ENCODE data around the gene ABCC9. TPM values are rescaled to one million over a fixed set of nuclear protein-coding genes. Genes with fewer than 3 reads are reported as not detected.

Gene ABCC9
- total RNA-seq, 1 donor: under 0.01 TPM

DNA sequence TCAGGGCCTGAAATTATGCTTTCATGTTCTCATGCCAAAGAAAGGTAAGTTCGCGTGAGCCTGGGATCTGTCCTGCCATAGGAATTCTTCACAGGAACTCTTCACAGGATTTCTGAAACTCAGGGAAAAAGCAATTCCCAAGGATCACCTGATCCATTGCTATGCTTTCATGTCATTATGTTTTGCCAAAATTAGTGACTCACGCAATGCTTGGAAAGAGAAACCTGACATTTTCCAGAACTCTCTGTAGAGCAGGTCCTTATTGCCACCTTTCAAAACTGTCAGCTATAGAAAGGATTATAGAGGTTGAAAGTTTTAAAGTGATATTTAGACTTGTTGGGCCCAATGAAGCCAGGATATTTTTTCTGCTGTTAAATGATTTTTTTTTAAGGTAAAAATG, 160.4 kb downstream of the ABCC9 start:
- no peak for DNase-seq (ENCODE audit: low read depth in 2 of 3, low spot score in 2 of 3)

DNA sequence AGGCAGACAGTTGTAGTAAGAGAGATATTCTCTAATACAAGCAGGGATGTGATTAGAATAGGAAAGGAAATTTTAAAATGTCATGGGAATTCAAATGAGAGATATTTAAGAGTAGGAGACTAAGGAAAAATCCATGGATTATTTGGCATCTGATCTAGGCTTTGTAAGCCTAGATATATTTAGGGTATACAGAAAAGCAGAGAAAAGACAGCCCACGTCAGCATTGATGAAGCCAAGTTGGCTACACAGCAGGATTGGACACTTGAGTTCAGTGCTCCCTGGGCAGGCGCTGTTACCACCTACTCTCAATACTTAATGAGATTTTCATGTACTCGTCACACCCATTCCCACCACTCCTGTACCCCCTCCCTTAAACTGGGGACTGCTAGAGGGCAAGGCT, 165.1 kb downstream of the ABCC9 start:
- no peak for DNase-seq (ENCODE audit: low read depth in 2 of 3, low spot score in 2 of 3)

DNA sequence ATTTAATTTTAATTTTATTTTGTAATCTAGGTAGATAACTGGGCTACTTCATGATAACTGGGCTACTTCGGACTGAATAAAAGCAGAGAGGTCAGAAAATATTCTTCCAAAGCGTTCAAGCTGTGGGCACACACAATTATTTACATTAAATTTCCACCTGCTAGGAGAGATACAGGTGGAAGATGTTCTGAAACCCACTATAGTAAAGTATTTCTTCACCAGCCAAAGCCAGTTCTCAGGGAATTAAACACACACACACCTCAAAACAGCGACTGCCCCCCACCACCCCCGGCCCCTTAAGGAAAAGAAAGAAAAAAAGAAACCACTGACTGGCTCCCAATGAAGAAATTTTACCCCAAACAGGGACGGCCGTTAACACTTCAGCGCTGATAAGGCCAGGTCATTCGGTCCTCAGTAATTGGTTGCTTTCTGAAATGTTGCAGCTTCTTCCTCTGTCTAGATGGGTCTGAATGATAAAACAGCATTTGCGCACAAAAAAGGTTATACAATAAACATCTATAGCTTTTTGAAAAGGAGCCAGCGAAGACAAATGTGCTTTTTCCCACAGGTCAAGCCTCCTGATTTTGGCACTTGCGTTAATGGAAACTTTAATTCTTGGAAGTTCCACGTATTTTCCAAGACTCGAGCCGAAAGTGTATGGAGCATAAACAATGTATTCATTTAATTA, 165.9 kb downstream of the ABCC9 start:
- peak in 2 of 3 donors; percentile 4 to 7 for DNase-seq (ENCODE audit: low read depth in 2 of 3, low spot score in 2 of 3)

DNA sequence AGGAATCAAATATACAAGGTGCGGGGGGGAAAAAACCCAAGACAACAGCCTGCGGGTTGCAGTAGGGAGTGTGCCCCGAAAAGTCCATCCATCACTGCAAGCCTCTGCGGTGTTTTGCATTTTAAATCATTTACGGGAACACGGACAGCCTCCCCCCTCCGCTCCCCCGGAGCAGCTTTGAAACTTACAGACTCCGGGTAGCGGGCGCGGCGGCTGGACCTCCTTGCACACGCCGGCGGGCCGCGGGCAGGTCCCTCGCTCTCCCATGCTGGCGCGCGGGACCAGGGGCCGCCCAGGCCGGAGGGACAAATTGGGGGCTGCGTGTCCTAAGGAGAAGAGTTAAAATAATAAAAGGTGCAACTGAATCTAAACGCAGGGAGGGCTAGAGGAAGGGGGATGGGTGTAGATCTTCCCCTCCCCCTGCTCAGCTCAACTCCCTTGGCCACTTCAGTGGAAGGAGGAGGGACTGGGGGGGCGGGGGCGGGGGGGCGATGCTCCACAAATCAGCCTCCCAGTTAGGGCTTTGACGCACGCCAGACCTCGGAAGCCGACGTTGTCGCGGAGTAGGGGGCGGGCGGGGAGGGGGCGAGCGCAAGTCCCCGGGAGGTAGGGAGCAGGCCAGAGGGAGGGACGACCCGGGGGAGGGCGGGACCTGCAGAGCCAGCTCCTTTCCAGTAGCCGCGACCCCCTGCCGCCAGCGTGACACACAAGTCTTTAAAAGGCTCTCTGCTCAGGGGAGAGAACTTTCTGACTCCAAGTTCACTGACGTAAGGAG, 166.7 kb downstream of the ABCC9 start, which contains the start of gene KCNJ8:
Gene KCNJ8 (minus strand): TSS at position 349 of the 775 bp plus-strand sequence. CDS start 1,090 bp downstream, outside the sequence.
- peak in 2 of 3 donors; percentile 65 to 71 for DNase-seq (ENCODE audit: low read depth in 2 of 3, low spot score in 2 of 3)

DNA sequence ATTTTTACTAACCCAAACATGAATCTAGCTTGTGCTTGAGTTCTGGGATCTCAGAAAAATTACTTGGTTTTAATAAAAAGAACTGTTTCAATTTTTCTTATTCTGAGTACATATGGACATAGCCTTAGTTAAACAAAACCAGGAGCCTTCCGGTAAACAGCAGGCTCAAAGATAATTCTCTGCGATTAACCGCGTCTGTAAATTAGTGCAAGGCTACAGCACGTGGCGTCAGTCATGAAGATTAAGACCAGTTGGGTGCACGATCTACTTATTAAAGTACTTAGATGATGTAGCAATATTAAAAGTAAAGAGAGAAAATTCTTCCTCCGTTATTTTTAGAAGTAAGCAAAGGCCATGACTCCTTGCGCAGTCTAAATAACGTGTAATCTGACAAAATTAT, 167.4 kb downstream of the ABCC9 start:
- peak in 2 of 3 donors; percentile 5 to 7 for DNase-seq (ENCODE audit: low read depth in 2 of 3, low spot score in 2 of 3)

DNA sequence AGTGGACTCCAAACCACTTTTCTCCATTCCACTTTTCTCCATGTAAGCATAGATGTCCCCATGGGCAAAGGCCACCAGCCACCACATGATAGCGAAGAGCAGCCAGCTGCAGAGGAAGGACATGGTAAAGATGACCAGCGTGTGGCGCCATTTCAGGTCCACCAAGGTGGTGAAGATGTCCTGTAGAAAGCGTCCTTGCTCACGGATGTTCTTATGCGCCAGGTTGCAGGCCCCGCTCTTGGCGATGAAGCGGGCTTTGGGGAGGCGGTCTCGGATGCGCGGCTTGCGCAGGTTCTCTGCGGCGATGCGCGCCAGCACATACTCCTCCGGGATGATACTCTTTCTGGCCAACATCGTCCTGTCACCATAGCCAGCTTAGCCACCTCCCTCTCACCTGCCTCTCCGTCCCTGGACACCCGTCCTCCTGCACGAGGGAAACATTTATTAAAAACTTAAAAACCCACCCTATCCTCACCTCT, 167.9 kb downstream of the ABCC9 start:
- peak in 2 of 3 donors; percentile 15 to 23 for DNase-seq (ENCODE audit: low read depth in 2 of 3, low spot score in 2 of 3)

DNA sequence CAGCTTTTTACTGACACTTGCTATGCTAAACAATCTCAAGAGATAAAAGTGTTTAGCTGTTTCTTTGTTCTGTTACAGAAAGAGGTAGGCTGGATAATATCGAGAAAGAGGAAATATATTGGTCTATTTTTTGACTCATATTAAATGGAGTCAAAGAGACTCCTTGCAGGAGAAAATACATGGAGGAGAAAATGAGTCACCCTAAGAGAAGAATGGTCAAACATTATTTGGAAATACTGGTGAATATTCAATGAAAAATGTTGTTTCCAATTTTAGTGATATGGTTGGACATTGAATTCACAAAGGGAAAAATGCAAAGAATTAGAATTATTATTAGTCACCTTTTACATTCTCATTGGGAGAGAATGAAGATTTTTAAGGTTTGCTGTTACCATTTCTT, 169.9 kb downstream of the ABCC9 start:
- no peak for DNase-seq (ENCODE audit: low read depth in 2 of 3, low spot score in 2 of 3)

DNA sequence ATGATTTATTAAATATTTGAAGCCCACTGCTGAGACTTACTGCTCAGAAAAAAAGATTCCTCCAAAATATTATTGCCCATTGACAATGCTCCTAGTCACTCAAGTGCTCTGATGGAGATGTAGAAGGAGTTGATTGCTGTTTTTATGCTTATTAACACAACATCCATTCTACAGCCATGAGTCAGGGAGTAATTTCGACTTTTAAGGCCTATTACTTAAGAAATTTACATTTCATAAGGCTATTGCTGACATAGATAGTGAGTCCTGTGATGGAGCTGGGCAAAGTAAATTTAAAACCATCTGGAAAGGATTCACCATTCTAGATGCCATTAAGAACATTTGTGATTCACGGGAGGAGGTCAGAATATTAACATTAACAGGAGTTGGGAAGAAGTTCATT, 171.9 kb downstream of the ABCC9 start:
- no peak for DNase-seq (ENCODE audit: low read depth in 2 of 3, low spot score in 2 of 3)

DNA sequence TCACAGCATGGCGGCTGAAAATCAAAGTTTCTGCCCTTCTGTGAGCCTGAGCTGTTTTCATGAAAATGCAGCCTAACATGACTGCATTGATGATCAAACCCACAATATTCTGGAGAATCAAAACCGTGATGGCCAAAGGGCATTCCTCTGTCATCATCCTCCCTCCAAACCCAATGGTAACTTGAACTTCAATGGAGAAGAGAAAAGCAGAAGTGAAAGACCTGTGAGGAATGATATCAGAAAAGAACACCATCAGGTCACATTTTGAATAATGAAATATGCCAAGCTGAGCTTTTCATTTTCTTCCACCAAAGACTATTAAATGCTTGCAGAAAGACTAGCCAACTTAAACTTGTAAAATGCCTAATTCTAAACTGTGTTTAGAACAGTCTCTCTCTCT, 174.8 kb downstream of the ABCC9 start:
- DNase-seq (ENCODE audit: low read depth in 2 of 3, low spot score in 2 of 3): no peak

DNA sequence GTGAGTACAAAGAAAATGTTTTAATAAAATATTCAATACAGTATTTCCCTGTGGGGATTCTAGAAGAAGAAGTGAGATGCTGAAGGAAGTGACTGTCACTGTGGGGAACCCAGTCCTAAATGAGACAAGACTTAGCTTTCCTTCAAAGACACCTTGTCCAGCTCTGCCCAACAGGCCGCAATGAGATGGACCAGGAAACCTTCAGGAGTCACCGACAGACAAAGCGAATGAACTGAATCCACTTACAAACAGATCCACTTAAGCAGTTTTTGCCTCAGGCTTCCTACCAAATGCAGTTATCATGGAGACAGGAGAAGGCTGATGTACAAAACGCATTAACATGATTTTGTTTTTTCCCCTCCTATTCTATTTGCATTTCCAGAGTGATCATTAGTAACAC, 176.3 kb downstream of the ABCC9 start:
- no peak for DNase-seq (ENCODE audit: low read depth in 2 of 3, low spot score in 2 of 3)

DNA sequence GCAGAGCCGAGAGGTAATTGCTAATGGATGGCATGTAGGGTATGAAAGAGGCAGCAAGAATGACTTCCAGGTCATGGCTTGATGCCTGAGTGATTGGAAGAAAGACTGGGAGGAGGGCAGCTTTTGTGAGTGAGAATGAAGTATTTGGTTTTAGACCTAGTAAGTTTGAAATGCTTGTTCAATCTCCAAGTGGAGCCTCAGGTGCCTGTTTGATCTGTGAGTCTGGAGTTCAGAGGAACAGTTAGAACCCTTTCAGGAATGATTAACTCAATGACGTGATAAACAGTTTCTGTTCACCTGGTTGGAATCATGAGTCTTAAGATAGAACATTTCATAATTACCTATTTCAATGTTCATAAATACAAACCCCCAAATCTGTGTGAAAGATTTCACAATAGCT, 177.2 kb downstream of the ABCC9 start:
- no peak for DNase-seq (ENCODE audit: low read depth in 2 of 3, low spot score in 2 of 3)

DNA sequence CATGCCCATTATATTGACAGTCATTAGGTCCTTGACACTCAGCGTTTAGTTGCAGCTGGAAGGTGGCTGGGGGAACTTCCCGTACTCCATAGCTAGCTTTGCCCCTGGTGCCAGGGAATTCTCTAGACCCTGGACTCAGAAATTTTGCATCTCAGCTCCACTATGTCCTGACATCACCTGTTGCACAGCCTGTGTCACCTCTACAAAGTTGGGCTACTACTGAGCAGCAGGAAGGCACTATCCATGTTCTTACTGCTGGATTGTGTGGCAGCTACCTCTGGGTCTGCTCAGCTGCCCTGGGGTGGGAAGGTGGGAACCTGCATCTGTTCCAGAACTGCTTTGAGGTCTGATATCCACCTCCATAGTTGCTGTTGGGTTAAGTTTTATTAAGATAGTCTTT, 177.7 kb downstream of the ABCC9 start:
- no peak for DNase-seq (ENCODE audit: low read depth in 2 of 3, low spot score in 2 of 3)

DNA sequence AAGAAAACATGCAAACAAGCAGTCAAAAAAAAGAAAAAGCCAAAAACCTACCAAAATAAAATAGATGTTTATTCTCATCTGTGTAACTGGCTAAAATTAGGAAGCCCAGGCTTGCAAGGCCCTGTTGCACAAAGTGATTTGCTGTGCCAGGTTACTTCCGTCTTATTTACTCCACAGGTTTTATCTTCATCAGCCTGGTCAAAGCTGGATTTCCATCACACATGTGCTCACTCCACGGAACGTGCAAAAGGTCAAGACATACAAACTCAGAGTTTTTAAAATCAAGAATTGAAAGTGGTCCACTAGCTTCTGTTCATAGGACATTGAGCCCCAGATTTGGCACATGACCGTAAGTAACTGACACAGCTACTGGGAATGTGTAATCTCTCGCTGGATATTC, 181.5 kb downstream of the ABCC9 start:
- DNase-seq (ENCODE audit: low read depth in 2 of 3, low spot score in 2 of 3): no peak

DNA sequence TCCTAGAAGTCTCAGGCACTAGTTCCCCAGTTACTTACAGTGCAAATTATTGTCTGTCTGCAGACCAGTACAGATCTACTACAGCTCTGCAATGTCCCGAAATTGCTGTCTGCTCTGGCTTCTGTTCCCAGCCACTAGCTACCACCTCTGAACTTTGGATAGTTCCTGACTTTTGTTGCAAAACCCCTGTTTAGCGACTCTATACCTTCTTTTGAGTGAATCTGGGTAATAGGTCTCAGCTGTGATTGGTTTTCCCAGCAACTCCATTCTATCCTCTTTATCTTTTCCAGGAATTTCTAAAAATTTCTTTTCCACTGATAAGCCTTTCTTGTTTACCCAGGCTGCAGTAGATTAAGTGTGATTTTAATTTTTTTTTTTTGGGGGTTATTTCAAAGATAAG, 183.5 kb downstream of the ABCC9 start:
- no peak for DNase-seq (ENCODE audit: low read depth in 2 of 3, low spot score in 2 of 3)

DNA sequence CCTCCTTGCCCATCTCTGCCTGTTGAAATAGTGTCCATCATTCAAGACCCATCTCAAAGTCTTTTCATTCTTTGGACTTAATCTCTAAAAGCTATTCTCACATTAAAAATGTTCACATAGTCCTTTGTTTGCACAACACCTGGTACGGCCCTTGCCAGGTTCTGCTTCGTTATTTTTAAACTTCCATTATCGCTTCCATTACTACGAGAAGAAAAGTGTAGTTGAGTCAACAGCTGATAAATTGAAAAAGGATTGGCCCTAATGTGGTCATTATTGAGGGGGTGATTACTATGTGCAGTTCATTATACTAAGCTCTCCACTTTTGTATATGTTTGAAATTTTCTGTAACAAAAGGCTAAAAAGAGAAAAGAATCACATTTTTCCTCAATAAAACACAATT, 184.5 kb downstream of the ABCC9 start:
- no peak for DNase-seq (ENCODE audit: low read depth in 2 of 3, low spot score in 2 of 3)

DNA sequence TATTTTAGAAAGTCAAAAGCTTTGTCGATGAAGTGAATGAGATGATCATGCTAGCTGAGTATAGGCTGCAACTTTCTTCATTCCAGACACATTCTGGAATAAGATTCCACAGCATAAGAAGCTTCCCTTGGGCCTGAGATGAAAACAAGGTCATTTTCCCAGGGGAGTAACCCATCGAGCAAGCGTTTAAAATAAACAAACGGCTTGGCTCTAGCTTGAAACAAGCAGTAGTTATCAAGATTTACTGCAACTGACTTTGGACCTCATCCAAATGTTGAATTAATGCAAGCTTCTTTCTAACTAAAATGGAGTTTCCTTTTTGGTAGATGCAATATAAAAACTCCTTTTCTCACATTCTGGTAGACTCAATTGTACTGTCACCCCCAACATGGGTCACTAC, 189.7 kb downstream of the ABCC9 start:
- DNase-seq (ENCODE audit: low read depth in 2 of 3, low spot score in 2 of 3): no peak

Small RNAs within 50 kb of the gene (small RNA-seq; reads per million reads assigned to genes)
- not detected for gene AC008250.2

Other genes with a start within 250 kb of the ABCC9 start
- gene KCNJ8, start 166.7 kb downstream of the ABCC9 start, total RNA-seq: 0.27 TPM
- gene CMAS, start 104.8 kb upstream of the ABCC9 start, total RNA-seq: 9.2 TPM

Data from hematopoietic multipotent progenitor cell (in vitro differentiated cells).